ENCODE data around the gene FASTK. TPM values are rescaled to one million over a fixed set of nuclear protein-coding genes. Genes with fewer than 3 reads are reported as not detected.

The FASTK gene
- total RNA-seq, 1 donor, result 87.6 TPM

- peak; percentile 95 for DNase-seq (ENCODE audit: insufficient read length, low spot score, missing footprints)
- H3K27ac ChIP-seq (ENCODE audit: low read depth, low read length), result no peak overlapping the region
- peaks cover 24% of the 10 kb centered on the region for H3K36me3 ChIP-seq (ENCODE audit: insufficient read depth, low read length)
- peak overlapping the region; percentile 55 for H3K4me3 ChIP-seq (ENCODE audit: insufficient read depth, low read length)
- no peaks in the 10 kb centered on the region for H3K79me2 ChIP-seq (ENCODE audit: insufficient read depth, low read length)
- no peaks in the 10 kb centered on the region for H3K4me1 ChIP-seq (ENCODE audit: insufficient read depth, low read length)
- H3K27me3 ChIP-seq (ENCODE audit: insufficient read depth, low read length), result no peaks in the 10 kb centered on the region
- H2AFZ ChIP-seq (ENCODE audit: low read length), result no peak overlapping the region
- peaks cover 26% of the 10 kb centered on the region for H4K20me1 ChIP-seq (ENCODE audit: insufficient read depth, low read length)
- H3K9me3 ChIP-seq (ENCODE audit: low read depth, low read length), result no peaks in the 10 kb centered on the region
- TF ChIP-seq CTCF (IDR thresholded peaks at IDR 0.05; ENCODE audit: extremely low read depth, low read depth, low read length), result no peak
- H3K4me2 ChIP-seq (ENCODE audit: insufficient read depth, low read length), result peak overlapping the region; percentile 51
Observed at GRCh38 chr7:151125470-151125845, 44.8 kb upstream of the FASTK start.

GRCh38 chr7:151124899-151125399 is 44.3 kb upstream of the FASTK start:
- Histone ChIP-seq H3K36me3 (ENCODE audit: insufficient read depth, low read length) (peaks cover 19% of the 10 kb centered on the region), H3K4me2 (ENCODE audit: insufficient read depth, low read length) (peak overlapping the region; percentile 51), H3K9me3 (ENCODE audit: low read depth, low read length) (no peaks in the 10 kb centered on the region), H3K4me1 (ENCODE audit: insufficient read depth, low read length) (no peaks in the 10 kb centered on the region), H3K79me2 (ENCODE audit: insufficient read depth, low read length) (no peaks in the 10 kb centered on the region), H3K27me3 (ENCODE audit: insufficient read depth, low read length) (no peaks in the 10 kb centered on the region), H3K27ac (ENCODE audit: low read depth, low read length) (no peak overlapping the region), H3K4me3 (ENCODE audit: insufficient read depth, low read length) (no peak overlapping the region), H2AFZ (ENCODE audit: low read length) (no peak overlapping the region), H4K20me1 (ENCODE audit: insufficient read depth, low read length) (peaks cover 26% of the 10 kb centered on the region)
- no peak for DNase-seq (ENCODE audit: insufficient read length, low spot score, missing footprints)
- no peak for TF ChIP-seq CTCF (IDR thresholded peaks at IDR 0.05; ENCODE audit: extremely low read depth, low read depth, low read length)

- H3K27ac ChIP-seq (ENCODE audit: low read depth, low read length), result no peak overlapping the region
- no peaks in the 10 kb centered on the region for H3K79me2 ChIP-seq (ENCODE audit: insufficient read depth, low read length)
- H3K4me1 ChIP-seq (ENCODE audit: insufficient read depth, low read length), result no peaks in the 10 kb centered on the region
- no peak overlapping the region for H3K4me3 ChIP-seq (ENCODE audit: insufficient read depth, low read length)
- H3K4me2 ChIP-seq (ENCODE audit: insufficient read depth, low read length), result no peak overlapping the region
- H3K36me3 ChIP-seq (ENCODE audit: insufficient read depth, low read length), result peaks cover 17% of the 10 kb centered on the region
- no peak overlapping the region for H2AFZ ChIP-seq (ENCODE audit: low read length)
- H3K9me3 ChIP-seq (ENCODE audit: low read depth, low read length), result no peaks in the 10 kb centered on the region
- no peak for TF ChIP-seq CTCF (IDR thresholded peaks at IDR 0.05; ENCODE audit: extremely low read depth, low read depth, low read length)
- H4K20me1 ChIP-seq (ENCODE audit: insufficient read depth, low read length), result peaks cover 26% of the 10 kb centered on the region
- no peaks in the 10 kb centered on the region for H3K27me3 ChIP-seq (ENCODE audit: insufficient read depth, low read length)
- peak; percentile 79 for DNase-seq (ENCODE audit: insufficient read length, low spot score, missing footprints)
Observed at GRCh38 chr7:151124481-151124880, 43.9 kb upstream of the FASTK start.

GRCh38 chr7:151123822-151124464 is 43.3 kb upstream of the FASTK start:
- peak; percentile 100 for DNase-seq (ENCODE audit: insufficient read length, low spot score, missing footprints)
- Histone ChIP-seq H3K27ac (ENCODE audit: low read depth, low read length) (no peak overlapping the region), H3K27me3 (ENCODE audit: insufficient read depth, low read length) (no peaks in the 10 kb centered on the region), H3K36me3 (ENCODE audit: insufficient read depth, low read length) (peaks cover 22% of the 10 kb centered on the region), H2AFZ (ENCODE audit: low read length) (no peak overlapping the region), H3K4me3 (ENCODE audit: insufficient read depth, low read length) (no peak overlapping the region), H3K4me2 (ENCODE audit: insufficient read depth, low read length) (no peak overlapping the region), H3K79me2 (ENCODE audit: insufficient read depth, low read length) (no peaks in the 10 kb centered on the region), H4K20me1 (ENCODE audit: insufficient read depth, low read length) (peaks cover 26% of the 10 kb centered on the region), H3K4me1 (ENCODE audit: insufficient read depth, low read length) (no peaks in the 10 kb centered on the region), H3K9me3 (ENCODE audit: low read depth, low read length) (no peaks in the 10 kb centered on the region)
- peak; percentile 98 for TF ChIP-seq CTCF (IDR thresholded peaks at IDR 0.05; ENCODE audit: extremely low read depth, low read depth, low read length)
